Activated CD4-positive, alpha-beta T cell treated with anti-CD3 and anti-CD28 coated beads, Interleukin-2, amount 50 U/mL, for 16 hours (primary cell): Measurements from ENCODE around the gene CILP.
A peak's percentile ranks its signal among the peaks of the same experiment; 100 is the strongest.
"Not testable (repeated sequence)": the region's sequence is repeated elsewhere in the genome, so short reads cannot be mapped to it uniquely, and the experiment has no call there.

Experiments
- DNase-seq: peaks from one replicate; pipeline ENCODE4 v3.0.0-alpha.2; 2020

The CILP gene

DNA sequence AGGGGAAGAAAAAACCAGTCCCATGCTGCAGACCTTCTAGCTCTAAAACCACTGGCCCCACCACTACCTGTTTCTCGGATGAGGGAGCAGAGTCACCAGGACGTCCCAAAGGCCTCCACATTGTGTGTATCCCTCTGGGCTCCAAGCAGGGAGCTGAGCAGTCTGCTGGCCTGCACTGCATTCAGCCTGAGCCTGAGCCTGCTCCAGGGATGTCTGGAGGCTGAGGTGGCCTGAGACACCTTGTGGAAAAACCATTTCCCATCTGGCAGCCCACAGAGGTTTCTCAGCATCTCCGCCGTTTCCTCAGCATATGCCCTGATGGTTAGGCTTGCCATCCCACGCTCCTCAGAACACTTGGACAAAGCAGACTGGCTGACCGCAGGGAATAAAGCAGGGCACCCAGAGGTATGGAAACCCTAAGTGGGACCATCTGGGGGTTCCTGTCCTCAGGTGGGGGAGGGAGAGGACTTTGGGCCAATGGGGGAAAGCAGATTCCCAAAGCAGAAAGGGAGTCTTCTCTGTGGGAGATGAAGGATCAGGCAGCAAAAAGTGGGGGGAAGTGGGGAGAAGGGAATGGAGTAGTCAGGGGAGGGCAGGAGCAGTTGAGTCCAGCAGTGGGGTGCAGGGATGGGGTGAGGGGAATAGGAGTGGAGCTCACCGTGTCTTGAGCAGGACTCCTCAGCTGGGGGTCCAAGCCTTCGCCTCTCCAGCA, at the start of gene CILP:
CILP (minus strand) TSS at position 704 of the 712 bp plus-strand sequence. CDS start 1,718 bp downstream, outside the sequence.
- no peak for DNase-seq

GRCh38 chr15:65260968-65261367, 49.7 kb upstream of the CILP start:
- no peak for DNase-seq

GRCh38 chr15:65259367-65259797, 48.1 kb upstream of the CILP start:
- DNase-seq: no peak

GRCh38 chr15:65258375-65259262, 47.3 kb upstream of the CILP start:
- DNase-seq: no peak

DNA sequence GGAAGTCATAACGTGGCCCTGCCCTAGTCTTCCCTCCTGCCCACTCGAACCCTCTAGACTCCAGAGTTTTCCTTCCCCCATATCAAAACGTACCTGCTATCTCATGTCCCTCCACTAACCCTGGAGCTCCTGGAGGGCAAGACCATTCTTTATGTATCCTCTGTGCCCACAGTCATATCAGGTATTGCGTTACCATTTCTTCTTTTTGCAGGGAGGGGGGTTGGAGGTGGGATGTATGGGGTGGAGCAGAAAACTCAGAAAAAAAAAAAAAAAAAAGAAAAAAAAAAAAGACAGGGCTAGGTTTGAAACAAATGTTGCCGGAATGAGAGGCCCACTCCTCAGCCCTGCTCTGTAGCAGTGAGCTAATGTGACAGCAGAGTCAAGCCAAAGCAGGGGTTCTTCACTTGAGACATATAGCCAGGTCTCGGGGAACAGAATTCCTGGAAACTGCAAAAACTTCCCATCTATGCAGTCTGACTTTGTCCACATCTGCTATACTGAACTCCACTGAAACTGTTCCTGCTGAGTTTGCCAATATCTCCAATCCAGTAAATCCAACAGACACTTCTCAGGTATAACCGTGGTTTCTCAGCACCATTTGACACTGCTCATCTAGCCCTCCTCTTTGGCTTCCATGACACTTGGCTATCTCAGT, 44.3 kb upstream of the CILP start:
- no peak for DNase-seq

GRCh38 chr15:65254758-65255157, 43.5 kb upstream of the CILP start:
- DNase-seq: no peak

GRCh38 chr15:65254356-65254755, 43.1 kb upstream of the CILP start:
- no peak for DNase-seq

DNA sequence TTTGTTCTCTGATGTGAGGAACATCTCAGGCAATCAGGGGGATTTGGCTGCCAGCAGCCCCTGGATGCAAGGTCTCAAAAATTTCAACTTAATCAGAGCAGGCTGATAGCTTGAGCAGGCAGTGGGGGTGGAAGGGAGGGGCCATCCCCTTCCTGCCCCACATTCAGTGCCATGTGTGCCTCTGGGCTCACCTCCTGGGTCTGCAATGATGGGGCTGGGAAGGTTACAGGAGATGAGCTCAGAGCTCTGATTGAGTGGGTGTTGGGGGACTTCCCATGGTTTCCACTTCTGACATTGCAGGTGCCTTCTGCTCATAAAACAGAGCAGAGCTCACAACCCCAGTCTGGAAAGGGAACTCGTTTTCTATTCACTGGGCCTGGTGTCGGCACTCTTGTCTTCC, 38.4 kb upstream of the CILP start:
- peak; percentile 52 for DNase-seq

GRCh38 chr15:65248511-65249255, 37.4 kb upstream of the CILP start:
- no peak for DNase-seq

- DNase-seq: no peak
These were observed 35.7 kb upstream of the CILP start for GRCh38 chr15:65246939-65247338.

GRCh38 chr15:65246026-65246714, 34.9 kb upstream of the CILP start:
- no peak for DNase-seq

GRCh38 chr15:65245096-65245856, 34.0 kb upstream of the CILP start:
- no peak for DNase-seq

DNA sequence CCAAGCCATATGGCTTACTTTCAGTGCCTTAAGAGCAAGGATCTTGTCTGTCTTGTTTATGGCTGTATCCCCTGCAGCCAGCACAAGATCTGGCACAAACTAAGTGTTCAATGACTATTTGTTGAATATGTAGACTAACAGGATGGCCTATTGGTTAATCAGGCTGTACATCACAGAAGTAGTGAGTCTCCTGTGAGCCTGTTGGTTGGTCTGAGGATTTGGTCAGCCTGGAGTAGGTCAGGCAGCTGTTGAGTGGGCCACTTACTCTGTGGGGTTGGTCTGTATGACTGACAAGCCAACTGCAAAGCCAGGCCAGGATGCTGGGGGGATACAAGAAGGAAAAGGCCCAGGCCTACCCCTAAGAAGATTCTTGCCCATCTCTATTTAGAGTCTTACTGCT, 33.4 kb upstream of the CILP start:
- no peak for DNase-seq

DNA sequence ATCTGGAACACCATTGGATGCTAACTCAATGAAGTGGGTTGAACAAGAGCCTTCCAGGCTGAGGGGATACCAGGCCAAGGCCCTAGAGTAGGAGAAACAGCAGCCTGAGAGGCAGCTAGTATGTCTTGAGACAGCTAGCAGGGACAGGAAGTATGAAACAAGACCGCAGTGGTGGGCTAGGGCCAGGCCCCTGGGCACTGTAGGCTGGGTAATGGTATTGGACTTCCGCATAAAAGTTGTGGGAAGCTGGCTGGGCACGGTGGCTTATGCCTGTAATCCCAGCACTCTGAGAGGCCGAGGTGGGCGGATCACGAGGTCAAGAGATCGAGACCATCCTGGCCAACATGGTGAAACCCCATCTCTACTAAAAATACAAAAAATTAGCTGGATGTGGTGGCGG, 25.2 kb upstream of the CILP start:
- DNase-seq: not testable (repeated sequence)

- DNase-seq: no peak
These were observed 22.4 kb upstream of the CILP start for GRCh38 chr15:65233696-65234095.

DNA sequence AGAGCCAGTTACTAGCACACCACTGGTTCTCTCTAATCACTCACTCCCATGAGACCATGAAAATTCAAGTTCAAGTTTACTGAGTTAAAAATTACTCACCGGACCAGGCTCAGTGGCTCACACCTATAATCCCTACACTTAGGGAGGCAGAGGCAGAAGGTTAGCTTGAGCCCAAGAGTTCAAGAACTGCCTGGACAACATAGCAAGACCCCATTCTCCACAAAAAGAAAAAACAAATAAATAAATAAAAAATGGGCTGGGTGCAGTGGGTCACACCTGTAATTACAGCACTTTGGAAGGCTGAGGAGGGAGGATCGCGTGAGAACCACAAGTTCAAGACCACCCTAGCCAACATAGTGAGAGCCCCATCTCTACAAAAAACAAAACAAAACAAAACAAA, 21.2 kb upstream of the CILP start:
- DNase-seq: no peak

DNA sequence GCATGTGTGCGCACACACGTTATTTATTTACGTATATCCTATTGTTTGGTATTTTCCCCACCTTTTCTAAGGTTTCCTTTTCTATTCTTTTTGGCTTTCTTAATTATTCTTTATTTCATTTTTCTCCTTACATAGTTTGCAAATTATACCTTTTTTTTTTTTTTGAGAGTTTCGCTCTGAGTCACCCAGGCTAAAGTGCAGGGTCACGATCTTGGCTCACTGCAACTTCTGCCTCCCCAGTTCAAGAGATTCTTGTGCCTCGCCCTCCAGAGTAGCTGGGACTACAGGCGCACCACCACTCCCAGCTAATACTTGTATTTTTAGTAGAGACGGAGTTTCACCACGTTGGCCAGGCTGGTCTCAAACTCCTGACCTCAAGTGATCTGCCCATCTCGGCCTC, 20.0 kb upstream of the CILP start:
- DNase-seq: no peak

DNA sequence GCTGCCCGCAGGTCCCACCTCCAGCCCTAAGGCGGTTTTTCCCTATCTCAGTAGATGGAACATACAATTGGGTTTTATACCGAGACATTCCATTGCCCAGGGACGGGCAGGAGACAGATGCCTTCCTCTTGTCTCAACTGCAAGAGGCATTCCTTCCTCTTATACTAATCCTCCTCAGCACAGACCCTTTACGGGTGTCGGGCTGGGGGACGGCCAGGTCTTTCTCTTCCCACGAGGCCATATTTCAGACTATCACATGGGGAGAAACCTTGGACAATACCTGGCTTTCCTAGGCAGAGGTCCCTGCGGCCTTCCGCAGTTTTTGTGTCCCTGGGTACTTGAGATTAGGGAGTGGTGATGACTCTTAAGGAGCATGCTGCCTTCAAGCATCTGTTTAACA, 15.6 kb upstream of the CILP start:
- not testable (repeated sequence) for DNase-seq

DNA sequence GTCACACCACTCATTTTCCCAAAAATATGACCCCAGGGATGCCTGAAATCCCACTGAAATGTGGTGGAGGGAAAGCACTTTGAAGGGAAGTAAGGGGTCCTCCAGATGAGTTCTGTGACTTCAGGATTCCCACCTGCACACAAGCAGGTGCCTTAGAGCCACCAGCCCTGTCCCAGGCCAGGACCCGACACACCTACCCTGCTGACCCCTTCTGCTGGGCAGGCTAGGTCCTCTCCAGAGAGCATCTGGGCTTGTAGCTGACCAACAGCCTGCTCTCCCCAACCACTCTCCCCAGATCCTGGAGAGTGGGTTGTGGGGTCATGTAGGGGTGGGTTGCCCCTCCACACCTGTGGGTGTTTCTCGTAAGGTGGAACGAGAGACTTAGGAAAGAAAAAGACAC, 14.9 kb upstream of the CILP start:
- DNase-seq: no peak

DNA sequence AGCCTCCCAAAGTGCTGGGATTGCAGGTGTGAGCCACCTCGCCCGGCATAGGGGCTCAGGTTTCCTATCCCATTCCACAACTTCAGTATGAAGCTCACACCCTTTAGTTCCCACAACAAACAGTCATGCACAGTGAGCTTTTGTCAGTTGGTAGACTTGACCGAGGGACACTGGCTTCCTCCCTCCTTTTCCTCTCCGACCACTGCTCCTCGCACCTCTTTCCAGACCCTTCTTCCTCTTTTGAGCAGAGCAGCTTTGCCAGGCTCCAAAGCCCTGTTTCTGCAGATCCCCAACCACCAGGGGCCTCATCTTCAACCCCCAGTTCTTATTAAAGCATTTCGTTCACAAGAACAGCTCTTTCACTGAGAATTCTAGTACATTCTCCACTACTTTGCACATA, 12.7 kb upstream of the CILP start:
- DNase-seq: no peak

GRCh38 chr15:65222891-65223290, 11.6 kb upstream of the CILP start:
- no peak for DNase-seq

GRCh38 chr15:65221697-65222096, 10.4 kb upstream of the CILP start:
- no peak for DNase-seq
